HG03520 (cell line): ENCODE results near the gene BPIFA3.

Experiments
- ATAC-seq: cut with Tn5 transposase; IDR thresholded peaks from one replicate; pipeline ENCODE4 v1.9.1; 2021; ENCODE audit warnings: mild to moderate bottlenecking, moderate library complexity; ENCODE audit not compliant: unreplicated experiment

BPIFA3 gene

DNA sequence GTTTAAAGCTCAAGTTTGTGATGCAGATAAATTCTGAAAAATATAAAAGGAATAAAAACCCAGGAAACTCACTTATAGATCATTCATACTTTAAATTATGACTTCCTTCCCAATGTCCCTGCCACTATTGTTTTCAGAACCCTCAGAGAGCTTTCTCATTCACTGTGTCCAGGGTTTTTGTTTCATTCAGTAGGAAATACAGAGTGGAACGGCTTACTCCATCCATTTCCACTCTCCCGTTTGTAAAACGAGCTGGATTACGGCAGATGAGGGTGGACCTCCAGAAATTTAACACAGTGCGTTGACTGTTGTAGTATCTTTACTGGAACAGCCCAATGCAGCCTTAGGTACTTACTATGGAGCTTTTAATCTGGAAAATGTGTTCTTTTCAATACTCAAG lies 42.2 kb downstream of the BPIFA3 start:
- ATAC-seq: no peak

DNA sequence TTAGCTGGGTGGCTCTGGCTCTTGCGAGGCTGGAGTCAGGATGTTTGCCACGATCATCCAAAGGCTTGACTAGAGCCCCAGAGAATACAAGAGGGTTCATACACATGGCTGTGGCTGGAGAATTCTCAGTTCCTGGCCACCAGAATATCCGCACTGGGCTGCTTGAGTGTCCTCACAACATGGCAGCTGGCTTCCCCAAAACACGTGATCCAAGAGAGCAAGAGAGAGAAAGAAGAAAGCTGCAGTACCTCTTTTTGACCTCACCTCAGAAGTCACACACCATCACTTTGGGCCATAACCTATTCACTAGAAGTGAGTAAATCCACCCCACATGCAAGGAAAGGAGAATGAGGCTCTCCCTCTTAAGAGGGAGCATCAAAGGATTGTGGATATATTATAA lies 44.3 kb downstream of the BPIFA3 start:
- no peak for ATAC-seq

DNA sequence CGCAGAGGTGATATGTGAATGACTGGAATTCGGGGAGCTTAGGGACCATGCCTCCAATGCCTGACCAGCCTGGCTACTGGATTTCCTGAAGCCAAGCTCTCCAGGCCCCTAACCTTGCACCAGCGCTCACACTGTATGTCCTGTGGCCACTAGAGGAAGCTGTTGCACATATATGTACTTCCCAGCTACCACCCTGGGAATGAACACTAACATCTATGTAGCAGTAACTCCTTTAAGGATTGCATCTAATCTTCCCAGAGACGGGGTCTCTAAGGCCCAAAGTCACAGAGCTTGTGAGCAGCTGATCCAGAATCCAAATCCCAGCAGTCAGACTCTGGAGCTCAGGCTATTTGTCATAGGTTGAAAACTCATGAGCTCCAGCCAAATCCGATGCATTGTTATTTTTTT lies 45.5 kb downstream of the BPIFA3 start:
- ATAC-seq: no peak

DNA sequence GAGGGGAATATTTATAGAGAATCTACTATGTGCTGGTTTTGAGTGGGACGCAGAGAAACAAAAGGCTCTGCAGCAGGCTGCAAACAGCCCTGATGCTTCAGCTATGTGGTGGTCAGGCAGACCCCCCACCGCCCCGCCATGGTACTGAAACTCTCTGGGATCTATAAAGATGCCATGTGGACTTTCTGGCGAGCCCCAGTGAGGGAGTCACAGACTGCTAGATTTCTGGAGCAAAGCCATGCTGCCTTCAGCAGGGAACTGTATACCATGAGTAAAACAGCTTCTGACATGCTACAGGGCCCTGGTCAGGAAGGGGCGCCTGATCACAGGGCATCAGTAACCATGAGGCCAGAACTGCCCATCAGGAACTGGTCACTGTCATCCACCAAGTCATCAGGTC lies 46.6 kb downstream of the BPIFA3 start:
- ATAC-seq: no peak

DNA sequence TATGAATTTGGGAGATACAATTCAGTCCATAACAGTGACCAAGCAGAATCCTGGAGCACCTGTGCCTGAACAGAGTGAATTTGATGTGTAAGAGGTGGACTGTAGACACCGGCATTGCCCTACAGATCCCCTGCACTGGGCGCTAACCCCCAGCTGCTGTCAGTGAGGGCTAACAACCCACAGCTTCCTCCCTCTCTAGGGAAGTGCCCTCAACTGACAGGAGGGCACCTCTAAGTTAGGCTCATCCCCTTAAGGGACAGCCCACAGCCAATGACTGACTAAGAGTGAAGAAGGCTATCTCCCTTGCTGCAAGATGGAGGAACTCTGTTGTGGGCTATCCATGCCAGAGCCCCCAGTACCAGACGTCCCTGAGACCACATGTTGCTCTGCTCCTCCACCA lies 50.5 kb downstream of the BPIFA3 start:
- no peak for ATAC-seq

DNA sequence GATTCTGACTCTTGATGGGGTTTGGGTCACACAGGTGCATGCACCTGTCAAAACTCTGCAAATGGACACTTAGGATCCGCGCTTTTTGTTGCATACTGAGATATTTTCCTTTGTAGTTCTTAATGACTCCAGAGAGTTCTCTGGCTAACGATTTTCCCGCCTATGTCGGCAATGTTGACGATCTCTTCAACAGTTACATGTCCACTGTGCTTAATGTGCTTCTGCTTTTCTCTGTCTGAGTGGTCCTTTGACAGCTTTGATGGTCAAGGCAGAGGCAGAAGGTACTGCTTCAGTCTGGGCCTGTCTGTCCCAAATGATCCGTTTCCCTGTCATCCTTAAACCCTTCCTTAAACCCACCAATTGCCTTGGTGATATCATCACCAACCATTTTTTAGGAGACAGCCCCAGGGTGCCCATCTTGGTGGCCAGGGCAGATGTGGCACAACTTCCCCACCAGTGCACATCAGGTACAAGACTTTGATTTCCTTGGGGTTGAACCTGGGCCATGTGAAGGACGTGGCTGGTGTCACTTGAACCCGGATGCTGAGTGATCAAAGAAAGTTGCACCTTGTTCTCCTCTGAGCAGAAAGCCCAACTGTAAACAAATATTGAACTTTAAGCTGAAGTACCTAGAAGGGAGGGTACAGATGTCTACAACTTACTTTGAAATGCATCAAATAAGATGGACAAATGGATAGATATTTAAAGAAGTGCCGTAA lies 55.2 kb downstream of the BPIFA3 start:
- no peak for ATAC-seq

DNA sequence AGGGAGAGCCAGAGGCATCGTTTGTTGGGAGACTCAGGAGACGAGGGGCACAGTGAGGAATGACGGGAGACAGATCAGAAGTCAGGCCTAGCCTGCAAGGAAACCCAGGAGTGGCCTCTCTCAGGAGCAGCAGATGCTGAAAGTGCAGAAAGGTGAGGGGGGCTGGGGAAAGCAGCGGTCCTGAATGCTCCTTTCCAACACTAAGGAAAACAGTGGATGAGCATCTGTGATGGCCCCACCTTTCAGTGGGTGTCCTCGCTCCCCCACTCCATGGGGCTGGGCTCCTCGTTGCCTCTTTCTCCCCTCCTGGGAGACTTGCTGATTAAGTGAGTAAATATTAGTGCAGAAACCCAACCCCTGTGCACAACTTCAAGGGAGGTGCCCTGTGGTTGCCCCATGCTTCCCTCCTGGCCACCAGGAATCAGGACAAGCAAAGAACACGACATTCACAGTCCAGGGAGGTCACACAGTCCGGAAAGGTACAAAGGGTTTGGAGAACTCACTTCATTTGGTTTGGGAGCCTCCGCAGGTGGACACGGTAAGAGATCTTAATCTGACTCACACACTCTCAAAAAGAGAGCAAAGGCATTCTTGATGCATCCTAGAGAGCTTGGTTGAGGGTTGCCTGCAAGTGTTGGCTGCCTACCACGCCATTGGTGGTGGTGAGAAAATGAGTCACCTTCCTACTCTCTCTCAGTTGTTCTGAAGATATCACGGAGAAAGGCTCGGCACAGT lies 56.1 kb downstream of the BPIFA3 start:
- no peak for ATAC-seq

DNA sequence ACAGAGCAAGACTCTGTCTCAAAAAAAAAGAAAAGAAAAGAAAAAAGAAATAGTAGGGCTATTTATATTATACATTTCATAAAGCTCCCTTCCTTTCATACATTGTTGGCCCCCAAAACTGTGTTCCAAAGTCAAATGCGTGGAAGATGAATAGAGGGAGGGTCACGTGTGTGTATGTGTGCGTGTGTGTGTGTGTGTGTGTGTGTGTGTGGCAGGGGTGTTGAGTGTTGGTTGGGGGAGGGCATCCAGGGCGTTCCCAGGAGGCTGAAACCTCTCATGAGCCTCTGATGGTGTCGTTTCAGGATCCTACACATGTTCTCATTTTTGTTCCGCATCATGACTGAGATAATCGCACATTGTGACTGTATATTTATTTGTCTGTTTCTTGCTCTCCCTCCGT lies 58.1 kb downstream of the BPIFA3 start:
- ATAC-seq: no peak

DNA sequence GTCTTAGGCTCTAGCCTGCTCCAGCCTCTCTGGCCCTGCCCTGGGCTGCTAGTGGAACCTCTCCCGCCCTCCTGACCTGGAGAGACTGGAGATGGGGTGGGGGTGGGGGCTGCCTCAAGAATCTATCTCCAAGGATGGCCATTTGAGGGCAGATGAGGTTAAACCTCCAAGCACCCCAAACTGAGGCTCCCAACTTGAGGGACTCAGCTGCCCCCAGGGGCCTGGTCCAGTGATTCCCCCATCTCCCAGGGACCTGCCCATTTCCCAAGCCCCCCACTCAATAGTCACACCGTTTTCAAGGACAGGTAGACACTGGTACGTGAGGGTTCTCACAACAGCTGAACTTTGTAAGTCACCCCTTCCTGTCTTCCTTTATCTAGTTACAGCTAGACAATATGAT lies 58.7 kb downstream of the BPIFA3 start:
- ATAC-seq: no peak

DNA sequence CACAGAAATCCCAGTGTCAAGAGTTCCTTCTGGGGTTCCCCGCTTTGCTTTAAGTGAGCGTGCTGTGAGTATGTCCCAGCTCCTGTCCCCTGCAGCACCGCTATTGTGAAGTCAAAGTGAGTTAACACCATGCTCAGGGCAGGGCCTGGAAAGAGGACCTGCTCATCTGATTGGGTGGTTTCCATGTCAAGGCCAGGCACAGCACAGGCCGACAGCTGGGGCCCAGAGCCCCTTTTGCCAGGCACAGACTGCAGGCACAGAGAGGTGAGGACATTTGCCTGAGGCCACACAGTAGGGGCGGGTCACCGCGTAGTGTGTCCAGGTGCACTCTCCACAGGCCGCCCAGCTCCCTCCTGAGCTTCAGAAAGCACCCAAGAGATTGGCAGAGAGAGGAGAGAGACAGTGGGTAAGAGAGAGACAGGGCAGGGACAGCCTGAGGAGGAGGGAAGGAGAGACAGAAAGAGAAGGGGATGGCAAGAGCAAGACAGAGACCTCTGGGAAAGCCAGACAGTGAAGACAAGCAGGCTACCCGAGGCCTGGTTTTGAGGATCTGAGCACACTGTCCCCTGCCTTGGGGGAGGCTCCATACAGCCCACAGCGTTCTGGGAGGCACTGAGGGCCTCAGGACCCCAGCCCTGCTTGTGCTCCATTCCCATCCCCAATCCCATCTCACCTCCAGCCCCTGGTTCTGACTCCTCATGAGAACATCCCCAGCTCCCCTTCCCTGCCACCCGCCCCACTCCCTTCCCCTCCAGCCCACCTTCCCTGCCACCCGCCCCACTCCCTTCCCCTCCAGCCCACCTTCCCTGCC lies 59.4 kb downstream of the BPIFA3 start:
- ATAC-seq: no peak
